GM18520 (cell line): ENCODE measurements around the gene MALRD1.

Source experiments
- ATAC-seq: cut with Tn5 transposase; IDR thresholded peaks from one replicate; pipeline ENCODE4 v1.9.1; 2021; ENCODE audit not compliant: unreplicated experiment

The MALRD1 gene

GRCh38 chr10:19048489-19048888, at the start of gene MALRD1:
Gene MALRD1 (plus strand): TSS chr10:19048801. CDS start chr10:19048939, 138 bp downstream.
- no peak for ATAC-seq

DNA sequence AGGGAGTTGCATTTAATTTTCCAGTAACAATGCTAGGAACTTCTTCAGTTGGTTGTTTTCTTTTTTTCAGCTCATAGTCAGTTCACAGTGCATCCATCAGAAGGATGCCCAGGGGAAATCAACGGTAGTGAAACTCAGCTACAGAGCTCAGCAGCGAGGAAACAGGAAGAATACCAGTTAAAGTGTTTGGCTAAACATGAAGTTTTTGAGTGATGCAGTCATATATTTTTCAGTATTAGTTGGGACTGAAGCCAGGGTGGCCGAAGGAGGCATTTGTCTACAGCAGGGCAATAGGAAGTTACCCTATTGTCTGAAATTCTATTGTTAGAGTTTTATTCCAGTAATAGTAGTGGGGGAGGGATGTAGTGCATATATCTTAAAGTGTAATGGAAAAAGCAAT, 45.3 kb upstream of the MALRD1 start:
- ATAC-seq, result no peak

- no peak for ATAC-seq
Observed at GRCh38 chr10:19012111-19012510, 36.5 kb upstream of the MALRD1 start.

DNA sequence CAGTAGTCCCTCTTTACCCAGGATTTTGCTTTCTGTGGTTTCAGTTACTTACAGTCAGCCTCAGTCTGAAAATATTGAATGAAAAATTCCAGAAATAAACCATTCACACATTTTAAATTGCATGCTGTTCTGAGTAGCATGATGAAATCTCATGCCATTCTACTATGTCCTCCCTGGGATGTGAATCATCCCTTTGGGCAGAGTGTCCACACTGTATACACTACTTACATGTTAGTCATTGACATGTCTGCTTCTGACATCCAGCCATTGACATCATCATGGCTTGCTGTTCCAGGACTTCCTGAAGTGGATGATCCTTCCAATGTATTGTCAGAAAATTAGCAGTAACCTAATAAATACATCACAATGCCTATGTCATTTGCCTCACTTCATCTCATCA, 34.6 kb upstream of the MALRD1 start:
- no peak for ATAC-seq

GRCh38 chr10:19014498-19014897, 34.1 kb upstream of the MALRD1 start:
- ATAC-seq, result no peak

GRCh38 chr10:19017116-19017890, 31.3 kb upstream of the MALRD1 start:
- ATAC-seq, result no peak

DNA sequence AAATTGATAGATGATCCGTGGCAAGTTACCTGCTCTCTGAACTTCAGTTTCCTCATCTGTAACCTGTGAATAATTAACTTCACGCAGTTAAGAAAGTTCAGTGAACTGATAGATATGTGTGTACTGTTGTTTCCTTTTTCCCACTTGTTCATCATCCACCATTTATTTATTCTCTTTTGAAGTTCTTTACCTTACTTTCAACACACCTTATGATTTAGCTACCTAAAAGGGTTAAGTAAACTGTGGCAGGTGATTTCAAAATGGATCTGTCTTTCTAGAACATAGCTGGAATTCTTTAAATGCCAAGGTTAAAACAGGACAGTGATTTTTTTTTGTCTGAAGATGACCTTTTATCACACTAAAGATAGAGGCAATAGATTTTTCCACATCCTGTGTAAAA, 27.4 kb upstream of the MALRD1 start:
- no peak for ATAC-seq

GRCh38 chr10:19024611-19025010, 24.0 kb upstream of the MALRD1 start:
- ATAC-seq, result no peak

GRCh38 chr10:19031763-19032162, 16.8 kb upstream of the MALRD1 start:
- no peak for ATAC-seq

DNA sequence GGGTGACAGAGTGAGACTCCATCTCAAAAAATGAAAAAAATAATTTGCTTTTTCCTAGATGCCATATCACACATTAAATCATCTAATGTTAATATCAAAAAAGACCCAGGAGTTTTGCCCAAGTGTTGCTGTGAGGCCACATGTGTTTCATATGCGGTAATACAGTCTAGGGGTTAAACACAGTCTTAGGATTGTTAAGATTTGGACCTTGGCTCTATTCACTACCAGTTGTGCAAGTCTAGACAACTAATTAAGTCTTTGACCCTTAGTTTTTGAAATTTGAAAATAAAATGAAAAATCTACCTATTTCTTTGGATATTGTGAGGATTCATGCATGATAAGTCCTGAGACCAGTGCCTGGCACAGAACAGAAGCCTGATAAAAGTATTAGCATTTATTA, 14.9 kb upstream of the MALRD1 start:
- no peak for ATAC-seq

DNA sequence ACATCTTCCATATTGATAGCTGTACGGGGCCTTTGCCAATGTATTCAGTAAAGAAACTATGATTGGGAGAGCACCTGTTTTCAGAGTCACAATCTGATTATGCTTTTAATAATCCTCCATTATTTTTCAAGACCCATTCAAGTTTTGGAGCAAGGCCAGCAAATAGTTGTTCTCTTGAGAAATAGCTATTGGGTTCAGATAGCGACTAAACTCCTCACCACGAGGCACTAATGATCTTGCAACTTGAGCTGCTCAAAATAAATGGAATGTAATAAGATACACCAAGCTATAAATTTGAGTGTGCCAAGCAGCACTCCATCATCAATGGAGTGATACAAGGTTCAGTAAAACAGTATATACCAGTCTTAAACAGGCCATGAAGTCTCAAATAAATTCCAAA, 7.4 kb upstream of the MALRD1 start:
- ATAC-seq, result no peak

DNA sequence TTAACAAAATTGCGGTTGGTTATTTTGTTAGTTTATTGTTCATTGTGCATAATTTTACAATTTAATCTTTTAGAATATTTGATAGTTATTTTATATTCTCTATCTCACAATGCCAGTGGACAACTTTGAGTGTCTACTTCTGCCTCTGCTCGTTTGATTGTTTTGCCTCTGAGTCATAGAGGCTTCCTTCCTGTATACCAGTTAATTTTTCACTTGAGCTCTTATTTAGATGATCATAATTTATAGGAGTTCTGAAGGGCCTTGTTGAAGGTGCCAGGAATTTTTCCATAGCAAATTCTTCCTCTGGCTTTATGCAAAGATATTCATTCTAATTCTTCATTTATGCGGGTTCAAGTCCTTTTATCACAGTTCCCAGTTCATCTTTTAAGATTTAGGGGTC, 5.2 kb upstream of the MALRD1 start:
- ATAC-seq, result no peak

- no peak for ATAC-seq
Observed at GRCh38 chr10:19046679-19047078, 1.9 kb upstream of the MALRD1 start.

DNA sequence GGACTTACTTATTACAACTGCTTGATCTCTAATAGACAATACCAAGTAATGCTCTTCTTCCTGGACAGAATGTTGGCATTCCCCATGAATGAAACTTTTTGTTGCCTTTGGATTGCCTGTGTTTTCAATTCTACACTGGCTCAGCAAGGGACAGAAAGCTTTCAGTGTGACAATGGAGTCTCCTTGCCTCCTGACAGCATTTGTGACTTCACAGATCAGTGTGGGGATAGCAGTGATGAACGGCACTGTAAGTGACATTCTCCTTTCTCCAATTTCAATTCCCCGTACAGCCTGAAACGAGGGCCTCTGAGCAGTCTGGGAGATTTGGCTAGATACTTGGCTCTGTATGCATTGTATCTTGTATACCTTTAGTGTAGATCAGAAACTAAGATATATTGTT, 290 bp downstream of the MALRD1 start:
- ATAC-seq, result no peak

GRCh38 chr10:19049567-19049966, 966 bp downstream of the MALRD1 start:
- ATAC-seq, result no peak

- no peak for ATAC-seq
Observed at GRCh38 chr10:19054289-19054835, 5.8 kb downstream of the MALRD1 start.

- ATAC-seq, result no peak
Observed at GRCh38 chr10:19058046-19058445, 9.4 kb downstream of the MALRD1 start.

DNA sequence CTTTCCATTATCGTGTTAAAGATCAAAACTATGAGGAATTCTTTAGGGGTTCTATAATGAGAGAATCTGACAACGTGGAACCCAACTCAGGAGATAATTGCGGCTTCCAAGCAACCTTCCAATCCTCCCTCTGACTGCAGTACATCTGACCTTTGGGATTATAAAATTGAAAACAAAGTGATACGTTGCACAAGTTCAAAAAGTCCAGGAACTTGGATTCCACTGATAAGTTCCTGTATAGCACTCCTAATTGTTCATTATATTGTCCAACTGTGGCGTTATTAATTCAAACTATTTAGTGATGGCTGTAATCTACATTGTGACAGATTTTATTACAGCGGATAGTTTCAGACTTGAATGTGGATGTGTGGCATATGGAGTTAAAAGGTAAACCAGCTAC, 15.4 kb downstream of the MALRD1 start:
- no peak for ATAC-seq

- no peak for ATAC-seq
Observed at GRCh38 chr10:19071946-19072345, 23.3 kb downstream of the MALRD1 start.

GRCh38 chr10:19077276-19077675, 28.7 kb downstream of the MALRD1 start:
- ATAC-seq, result no peak

DNA sequence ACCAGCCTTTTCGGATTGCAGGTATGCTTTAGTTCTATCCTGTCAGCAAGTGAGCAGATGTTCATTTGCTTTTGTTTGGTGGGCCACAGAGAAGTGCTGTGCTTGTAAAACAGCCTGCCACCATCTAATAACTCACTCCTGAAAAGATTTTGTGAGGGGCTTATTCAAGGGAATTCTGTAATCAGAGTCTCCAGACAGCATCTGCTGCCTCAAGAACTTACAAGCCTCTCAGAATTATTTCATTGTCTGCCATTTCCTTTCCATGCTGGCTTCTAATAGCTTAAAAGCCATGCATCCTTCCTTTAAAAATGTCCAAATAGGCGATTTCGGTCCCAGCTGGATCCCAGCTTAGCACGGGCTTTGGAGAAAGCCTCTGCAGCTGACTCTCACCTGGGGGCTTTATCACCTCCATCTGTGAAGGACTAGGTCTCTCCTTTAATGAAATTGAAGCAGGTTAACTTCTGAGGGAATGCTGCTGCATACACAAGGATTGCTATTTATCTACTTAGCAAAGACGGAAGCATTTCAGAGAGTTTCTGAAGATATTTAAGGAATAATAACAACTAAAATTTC, 48.0 kb downstream of the MALRD1 start:
- no peak for ATAC-seq

DNA sequence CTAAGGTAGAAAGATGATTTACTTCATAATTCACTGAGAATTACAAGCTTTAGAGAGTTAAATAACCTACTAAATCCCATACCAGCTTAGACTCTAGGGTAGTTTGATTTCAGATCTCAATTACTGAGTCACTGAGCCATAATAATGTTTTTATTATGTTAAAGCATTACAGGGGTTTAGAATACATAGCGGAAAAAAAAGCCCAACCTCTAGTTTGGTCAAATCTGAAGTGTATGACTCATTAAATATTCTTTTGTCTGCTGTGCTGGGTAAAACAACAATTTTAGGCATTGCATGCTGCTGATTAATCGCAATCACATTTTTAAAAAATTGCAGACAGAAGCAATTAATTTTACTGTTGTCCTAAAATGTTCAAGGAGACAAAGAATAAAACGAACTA, 48.5 kb downstream of the MALRD1 start:
- ATAC-seq, result no peak

DNA sequence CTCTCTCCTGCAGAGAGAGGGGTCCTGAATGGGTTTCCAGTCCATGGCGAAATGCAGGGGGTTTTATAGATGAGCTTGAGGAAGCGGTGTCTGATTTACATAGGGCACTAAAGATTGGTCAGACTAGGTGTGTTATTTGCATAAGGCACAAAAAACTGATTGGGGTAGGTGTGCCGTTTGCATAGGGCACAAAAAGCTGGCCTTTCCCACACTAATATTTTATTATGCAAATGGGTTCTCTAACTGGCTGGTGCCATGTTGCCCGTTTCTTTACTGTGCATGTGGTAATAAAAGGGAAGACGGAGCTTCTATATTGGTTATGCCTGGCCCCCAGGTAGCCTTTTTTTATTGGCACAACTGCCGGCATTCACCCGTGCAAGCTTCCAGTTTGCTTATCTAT, 50.2 kb downstream of the MALRD1 start:
- no peak for ATAC-seq
